Fibroblast of lung (primary cell): ENCODE results near the gene PCDH18. TPM values are rescaled to one million over a fixed set of nuclear protein-coding genes. Genes with fewer than 3 reads are reported as not detected.

ENCODE experiments used
- DNase-seq, 2 donors: peaks; one replicate each; pipeline versions ENCODE4 v3.0.0 to v3.0.0-alpha.2; 2010; ENCODE audit warnings: low read depth in 2 of 2
- H2AFZ ChIP-seq: 2 replicates; pipeline ENCODE4 v1.5.1; 2012; ENCODE audit warnings: low read length, control low read depth, inconsistent platforms
- H3K27ac ChIP-seq: 2 replicates; pipeline ENCODE4 v1.5.1; 2011; ENCODE audit warnings: low read length, control low read depth; ENCODE audit not compliant: insufficient read depth
- H3K27me3 ChIP-seq: 2 replicates; pipeline ENCODE4 v1.5.1; 2011; ENCODE audit warnings: mild to moderate bottlenecking, low read length; ENCODE audit not compliant: control insufficient read depth, insufficient read depth
- H3K36me3 ChIP-seq: 2 replicates; pipeline ENCODE4 v1.5.1; 2011; ENCODE audit warnings: low read length; ENCODE audit not compliant: control insufficient read depth, insufficient read depth
- H3K4me1 ChIP-seq: 2 replicates; pipeline ENCODE4 v1.5.1; 2011; ENCODE audit warnings: low read length; ENCODE audit not compliant: control insufficient read depth, insufficient read depth; ENCODE audit errors: extremely low read depth
- H3K4me2 ChIP-seq: 2 replicates; pipeline ENCODE4 v1.5.1; 2011; ENCODE audit warnings: low read length, control low read depth; ENCODE audit not compliant: insufficient read depth; ENCODE audit errors: extremely low read depth
- H3K4me3 ChIP-seq, 4 experiments: fragments of 200-600 bp in 1 of 4; sonication (generic) in 1 of 4; replicated peaks in 1 of 4; 2 replicates each; pipeline ENCODE4 v1.5.1; 2011 to 2016; ENCODE audit warnings: low read length in 4 of 4, low read depth in 3 of 4, mild to moderate bottlenecking in 3 of 4, control low read depth in 2 of 4, inconsistent platforms in 1 of 4, mixed read lengths in 1 of 4; ENCODE audit not compliant: insufficient read depth in 1 of 4; ENCODE audit errors: control extremely low read depth in 1 of 4
- H3K79me2 ChIP-seq: 2 replicates; pipeline ENCODE4 v1.5.1; 2012; ENCODE audit warnings: mild to moderate bottlenecking, low read length, inconsistent platforms; ENCODE audit not compliant: control insufficient read depth, insufficient read depth
- H3K9ac ChIP-seq: 2 replicates; pipeline ENCODE4 v1.5.1; 2011; ENCODE audit warnings: mild to moderate bottlenecking, low read length, control low read depth; ENCODE audit not compliant: insufficient read depth
- H3K9me3 ChIP-seq: 2 replicates; pipeline ENCODE4 v1.5.1; 2012; ENCODE audit warnings: low read depth, low read length; ENCODE audit not compliant: control insufficient read depth, insufficient read depth
- H4K20me1 ChIP-seq: 2 replicates; pipeline ENCODE4 v1.5.1; 2011; ENCODE audit warnings: low read length; ENCODE audit not compliant: control insufficient read depth, insufficient read depth; ENCODE audit errors: extremely low read depth
- CTCF ChIP-seq, 2 donors: IDR thresholded peaks in 1 of 2; conservative IDR thresholded peaks in 1 of 2; 1 replicate in 1 of 2; 2 replicates in 1 of 2; pipeline ENCODE4 v1.5.1; 2011 to 2012; ENCODE audit warnings: low read length in 2 of 2, control low read depth in 1 of 2, inconsistent platforms in 1 of 2, low read depth in 1 of 2, mild to moderate bottlenecking in 1 of 2
- EZH2 ChIP-seq: IDR thresholded peaks from 2 replicates; pipeline ENCODE4 v1.5.1; 2012; ENCODE audit warnings: low read length, control low read depth, mild to moderate bottlenecking; ENCODE audit errors: missing control alignments
- polyA plus RNA-seq, 2 donors: library from polyadenylated mRNA; depleted of rRNA in 1 of 2; stranded (reverse) in 1 of 2; unstranded in 1 of 2; fragments of >200 nt; gene quantifications; 2 replicates each; pipeline ENCODE4 v1.2.1, GENCODE V29; 2011 to 2012; ENCODE audit warnings: missing spikeins in 1 of 2
- total RNA-seq: library from RNA; depleted of rRNA; stranded (reverse); fragments of >200 nt; gene quantifications from 2 replicates; pipeline ENCODE4 v1.2.1, GENCODE V29; 2014

Gene PCDH18
- total and polyA plus RNA-seq, 2 donors (not counting 1 experiment from before 2014, with no cell fraction given) = 203 to 542 TPM

DNA sequence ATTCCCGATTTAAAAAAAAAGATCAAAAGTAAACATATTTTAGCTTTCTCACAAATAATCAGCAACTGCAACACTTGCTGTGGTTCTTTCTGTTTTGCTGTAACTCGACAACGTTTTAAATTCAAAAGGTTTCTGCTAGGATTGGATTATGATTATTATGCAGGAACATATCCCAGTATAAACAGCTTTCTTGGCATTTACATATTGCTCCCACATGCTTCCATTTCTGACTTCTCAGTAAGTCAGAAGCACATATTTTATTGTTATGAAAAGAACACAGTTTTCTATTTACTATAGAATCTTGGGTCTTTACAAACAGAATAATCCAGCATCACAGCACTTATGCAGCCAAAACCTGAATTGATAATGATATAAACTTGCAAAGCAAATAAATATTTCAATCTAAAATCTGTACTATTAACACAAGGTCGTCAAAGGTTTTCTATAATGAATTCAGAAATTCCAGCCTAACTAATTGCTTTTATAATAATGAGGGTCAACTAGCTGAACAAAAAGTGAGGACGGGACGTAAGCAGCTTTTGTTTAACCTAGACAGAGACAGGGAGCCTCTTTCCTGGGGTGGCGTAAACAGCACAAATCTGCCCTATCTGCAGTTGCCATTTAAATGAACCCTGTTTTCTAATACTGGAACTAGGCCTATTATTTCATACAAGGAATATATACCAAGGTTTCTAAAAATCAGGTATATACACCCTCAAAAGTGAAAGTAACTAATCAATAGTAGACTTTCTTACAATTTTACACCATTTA is 9.8 kb upstream of the PCDH18 start:
- no peaks in the 10 kb centered on the region for H3K27me3 ChIP-seq
- peak; percentile 13 to 42 for DNase-seq
- H3K9me3 ChIP-seq = no peaks in the 10 kb centered on the region
- H4K20me1 ChIP-seq = no peaks in the 10 kb centered on the region
- peak overlapping the region; percentile 75 for H2AFZ ChIP-seq
- H3K4me2 ChIP-seq = peak overlapping the region; percentile 92
- H3K4me3 ChIP-seq = peak overlapping the region; percentile 36 to 53 (median 40)
- H3K9ac ChIP-seq = peak overlapping the region; percentile 21
- H3K79me2 ChIP-seq = no peaks in the 10 kb centered on the region
- H3K4me1 ChIP-seq = peaks cover 4% of the 10 kb centered on the region
- H3K36me3 ChIP-seq = no peaks in the 10 kb centered on the region
- TF ChIP-seq CTCF (conservative IDR thresholded peaks at IDR 0.05 in 1 of 2, IDR thresholded peaks at IDR 0.05 in 1 of 2; ENCODE audit: low read depth in 1 of 2, low read length in 2 of 2) (no peak), EZH2 (no peak)
- peak overlapping the region; percentile 33 for H3K27ac ChIP-seq

DNA sequence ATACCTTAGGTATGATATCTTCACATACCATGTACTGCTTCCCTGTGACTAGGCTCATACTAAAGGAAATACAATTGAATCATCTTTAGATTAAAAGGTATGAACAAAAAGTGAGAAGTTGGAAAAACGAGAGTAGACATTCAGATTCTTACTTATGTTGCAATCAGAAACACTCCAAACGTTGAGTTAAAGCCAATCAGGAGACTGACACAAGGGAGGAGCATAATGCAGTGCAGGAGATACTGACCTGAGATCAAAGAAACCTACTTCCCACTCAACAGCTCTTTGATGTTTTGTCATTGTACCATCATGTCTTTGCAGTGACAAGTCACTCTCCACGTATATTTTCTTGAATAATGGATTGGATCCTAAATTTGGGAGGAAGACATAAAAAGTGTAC is 8.9 kb upstream of the PCDH18 start:
- H3K4me3 ChIP-seq = peak overlapping the region in 1 of 4 experiments; percentile 15
- TF ChIP-seq EZH2 = no peak
- no peak for TF ChIP-seq CTCF (conservative IDR thresholded peaks at IDR 0.05 in 1 of 2, IDR thresholded peaks at IDR 0.05 in 1 of 2; ENCODE audit: low read depth in 1 of 2, low read length in 2 of 2)
- peak overlapping the region; percentile 2 for H3K4me2 ChIP-seq

GRCh38 chr4:137540356-137540755 is 8.1 kb upstream of the PCDH18 start:
- no peak for DNase-seq

More for the DNA sequence above, 8.9 kb upstream of the PCDH18 start:
- H3K27me3 ChIP-seq = no peaks in the 10 kb centered on the region
- H4K20me1 ChIP-seq = no peaks in the 10 kb centered on the region
- H3K36me3 ChIP-seq = no peaks in the 10 kb centered on the region
- H3K9ac ChIP-seq = no peak overlapping the region
- peaks cover 4% of the 10 kb centered on the region for H3K4me1 ChIP-seq
- H3K27ac ChIP-seq = no peak overlapping the region
- H3K79me2 ChIP-seq = no peaks in the 10 kb centered on the region
- no peaks in the 10 kb centered on the region for H3K9me3 ChIP-seq
- peak overlapping the region; percentile 66 for H2AFZ ChIP-seq
- DNase-seq = peak in 1 of 2 donors; percentile 7

More at GRCh38 chr4:137540356-137540755, 8.1 kb upstream of the PCDH18 start:
- H3K9ac ChIP-seq = no peak overlapping the region
- H3K36me3 ChIP-seq = no peaks in the 10 kb centered on the region
- peaks cover 4% of the 10 kb centered on the region for H3K4me1 ChIP-seq
- no peak overlapping the region for H3K27ac ChIP-seq
- H3K9me3 ChIP-seq = no peaks in the 10 kb centered on the region
- TF ChIP-seq CTCF (conservative IDR thresholded peaks at IDR 0.05 in 1 of 2, IDR thresholded peaks at IDR 0.05 in 1 of 2; ENCODE audit: low read depth in 1 of 2, low read length in 2 of 2) (no peak), EZH2 (no peak)
- no peaks in the 10 kb centered on the region for H3K27me3 ChIP-seq
- H2AFZ ChIP-seq = no peak overlapping the region
- no peak overlapping the region for H3K4me2 ChIP-seq
- no peaks in the 10 kb centered on the region for H3K79me2 ChIP-seq
- no peak overlapping the region for H3K4me3 ChIP-seq
- H4K20me1 ChIP-seq = no peaks in the 10 kb centered on the region
